Smooth muscle cell (in vitro differentiated cells): ENCODE measurements around the gene GPATCH3. TPM values are rescaled to one million over a fixed set of nuclear protein-coding genes. Genes with fewer than 3 reads are reported as not detected.

ENCODE experiments used
- DNase-seq: peaks from one replicate; lab custom pipeline; 2025; ENCODE audit not compliant: unreplicated experiment; lab: John Stamatoyannopoulos, UW
- H2AFZ ChIP-seq: fragments of 200-600 bp; sonication (generic); 2 replicates; pipeline ENCODE4 v1.6.0; 2016; ENCODE audit warnings: antibody characterized with exemption, low read depth, mild to moderate bottlenecking
- H3F3A ChIP-seq: fragments of 200-600 bp; sonication (generic); 2 replicates; pipeline ENCODE4 v1.6.0; 2017; ENCODE audit warnings: antibody characterized with exemption, low read depth
- H3K27ac ChIP-seq: fragments of 200-600 bp; sonication (generic); 2 replicates; pipeline ENCODE4 v1.5.1; 2016; ENCODE audit warnings: low read depth, mild to moderate bottlenecking
- H3K27me3 ChIP-seq: fragments of 200-600 bp; sonication (generic); 2 replicates; pipeline ENCODE4 v1.6.1; 2016; ENCODE audit warnings: low read depth, mild to moderate bottlenecking
- H3K36me3 ChIP-seq: fragments of 200-600 bp; sonication (generic); 2 replicates; pipeline ENCODE4 v1.5.1; 2016; ENCODE audit warnings: low read depth
- H3K4me1 ChIP-seq: fragments of 200-600 bp; sonication (generic); 2 replicates; pipeline ENCODE4 v1.5.1; 2016; ENCODE audit warnings: low read depth
- H3K4me2 ChIP-seq: fragments of 200-600 bp; sonication (generic); 2 replicates; pipeline ENCODE4 v1.6.0; 2016; ENCODE audit warnings: mild to moderate bottlenecking
- H3K4me3 ChIP-seq: fragments of 200-600 bp; sonication (generic); 2 replicates; pipeline ENCODE4 v1.5.1; 2016; ENCODE audit warnings: mild to moderate bottlenecking
- H3K79me2 ChIP-seq: fragments of 200-600 bp; sonication (generic); 2 replicates; pipeline ENCODE4 v1.6.0; 2016; ENCODE audit warnings: low read depth, mild to moderate bottlenecking
- H3K9ac ChIP-seq: fragments of 200-600 bp; sonication (generic); 2 replicates; pipeline ENCODE4 v1.6.0; 2016; ENCODE audit warnings: low read depth
- H3K9me3 ChIP-seq: fragments of 200-600 bp; sonication (generic); replicated peaks from 2 replicates; pipeline ENCODE4 v1.5.1; 2016; ENCODE audit warnings: low read depth
- H4K20me1 ChIP-seq: fragments of 200-600 bp; sonication (generic); 2 replicates; pipeline ENCODE4 v1.6.0; 2016; ENCODE audit warnings: low read depth
- CTCF ChIP-seq: fragments of 200-600 bp; sonication (generic); IDR thresholded peaks from 2 replicates; pipeline ENCODE4 v1.5.1; 2017; ENCODE audit warnings: borderline replicate concordance, mild to moderate bottlenecking, antibody characterized with exemption; ENCODE audit not compliant: insufficient read depth, poor library complexity, severe bottlenecking
- WGBS: methylation state at CpG from one replicate; pipeline ENCODE4 v1.1.7; 2016; ENCODE audit warnings: low lambda C conversion rate; 5-methylcytosine and 5-hydroxymethylcytosine counted together
- polyA plus RNA-seq: library from polyadenylated mRNA; unstranded; fragments of >200 nt; fragmentation: Nextera tagmentation; extraction: Ambion mirVana; gene quantifications from 2 replicates; pipeline ENCODE4 v1.2.1, GENCODE V29; 2016
- total RNA-seq: library from RNA; depleted of rRNA; stranded (reverse); fragments of >200 nt; gene quantifications from 2 replicates; pipeline ENCODE4 v1.2.3, GENCODE V29; 2014

GPATCH3 gene
- total and polyA plus RNA-seq, 2 experiments from 2014 or later, result 5.6 to 17.4 TPM

- H3K79me2 ChIP-seq, result peaks cover 26% of the 10 kb centered on the region
- no peaks in the 10 kb centered on the region for H3K4me1 ChIP-seq
- H3K9ac ChIP-seq, result no peak overlapping the region
- H3K4me2 ChIP-seq, result no peak overlapping the region
- DNase-seq, result no peak
- no peak overlapping the region for H2AFZ ChIP-seq
- no peak for TF ChIP-seq CTCF
- WGBS, result 99% methylated on average over 10 of the region's 10 CpGs
- H4K20me1 ChIP-seq, result peaks cover 32% of the 10 kb centered on the region
- peaks cover 2% of the 10 kb centered on the region for H3F3A ChIP-seq
- H3K4me3 ChIP-seq, result no peak overlapping the region
- H3K36me3 ChIP-seq, result peaks cover 5% of the 10 kb centered on the region
- H3K27me3 ChIP-seq, result no peaks in the 10 kb centered on the region
- H3K9me3 ChIP-seq, result no peaks in the 10 kb centered on the region
- no peak overlapping the region for H3K27ac ChIP-seq
These were observed 41.0 kb upstream of the GPATCH3 start for GRCh38 chr1:26941311-26941710.

DNA sequence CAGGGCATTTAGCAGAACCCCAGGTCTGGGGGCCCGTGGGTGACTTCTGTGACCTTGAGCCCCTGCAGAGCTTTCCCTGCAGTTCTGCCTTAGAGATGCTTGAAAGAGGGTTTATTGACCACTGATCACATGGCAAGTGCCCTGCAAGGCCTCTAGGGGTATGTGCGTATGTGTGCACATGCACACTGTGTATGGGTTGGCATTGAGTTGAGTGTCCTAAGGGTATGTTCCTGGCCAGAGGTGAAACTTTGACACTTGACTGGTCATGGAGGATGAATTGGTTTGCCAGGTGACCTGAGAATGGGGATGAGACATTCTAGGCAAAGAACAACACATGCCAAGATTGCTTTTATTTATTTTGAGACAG, 38.4 kb upstream of the GPATCH3 start:
- Histone ChIP-seq H3K9ac (no peak overlapping the region), H3K4me2 (no peak overlapping the region), H3K4me1 (no peaks in the 10 kb centered on the region), H3K27ac (no peak overlapping the region), H3F3A (no peaks in the 10 kb centered on the region), H3K79me2 (peaks cover 26% of the 10 kb centered on the region), H3K36me3 (peaks cover 5% of the 10 kb centered on the region), H3K27me3 (no peaks in the 10 kb centered on the region), H3K4me3 (no peak overlapping the region), H4K20me1 (peaks cover 32% of the 10 kb centered on the region), H2AFZ (no peak overlapping the region), H3K9me3 (no peaks in the 10 kb centered on the region)
- no peak for TF ChIP-seq CTCF
- no peak for DNase-seq
- 96% methylated on average over 2 of the region's 2 CpGs for WGBS

- Histone ChIP-seq H3K9ac (no peak overlapping the region), H3K9me3 (no peaks in the 10 kb centered on the region), H3K79me2 (peaks cover 26% of the 10 kb centered on the region), H3F3A (no peaks in the 10 kb centered on the region), H3K4me1 (no peaks in the 10 kb centered on the region), H4K20me1 (peaks cover 32% of the 10 kb centered on the region), H3K27ac (no peak overlapping the region), H3K27me3 (no peaks in the 10 kb centered on the region), H3K4me2 (no peak overlapping the region), H2AFZ (no peak overlapping the region), H3K4me3 (no peak overlapping the region), H3K36me3 (no peaks in the 10 kb centered on the region)
- TF ChIP-seq CTCF, result no peak
- DNase-seq, result no peak
- WGBS, result 86% methylated on average over 4 of the region's 4 CpGs
These were observed 37.9 kb upstream of the GPATCH3 start for GRCh38 chr1:26938004-26938658.

DNA sequence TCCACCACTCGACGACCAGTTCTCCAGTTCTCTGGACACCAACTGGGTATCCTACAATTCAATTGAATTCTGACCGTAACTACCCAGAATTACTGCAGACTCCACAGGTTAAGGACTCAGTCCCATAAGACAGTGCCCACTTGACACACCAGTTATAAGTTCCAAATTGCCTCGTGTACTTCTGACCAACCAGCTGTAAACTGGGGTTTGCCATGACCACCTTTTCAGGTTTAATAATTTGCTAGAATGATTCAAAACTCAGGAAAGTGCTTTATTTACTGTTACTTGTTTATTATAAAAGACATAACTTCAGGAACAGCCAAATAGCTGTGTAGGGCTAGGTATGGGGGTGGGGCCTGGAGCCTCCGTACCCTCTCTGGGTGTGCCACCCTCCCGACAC, 36.6 kb upstream of the GPATCH3 start:
- Histone ChIP-seq H2AFZ (no peak overlapping the region), H3K79me2 (peaks cover 26% of the 10 kb centered on the region), H3K9ac (no peak overlapping the region), H3K4me1 (no peaks in the 10 kb centered on the region), H3K9me3 (no peaks in the 10 kb centered on the region), H3K27me3 (no peaks in the 10 kb centered on the region), H3K4me2 (no peak overlapping the region), H3K4me3 (no peak overlapping the region), H3K27ac (no peak overlapping the region), H4K20me1 (peaks cover 36% of the 10 kb centered on the region), H3K36me3 (no peaks in the 10 kb centered on the region), H3F3A (no peaks in the 10 kb centered on the region)
- WGBS, result 96% methylated on average over 6 of the region's 6 CpGs
- TF ChIP-seq CTCF, result no peak
- no peak for DNase-seq
